NCI-H2107 (cell line): ENCODE data around the gene ZNF555.

ENCODE experiments used
- DNase-seq: peaks from one replicate; lab custom pipeline; 2025; lab: John Stamatoyannopoulos, UW

Gene ZNF555

GRCh38 chr19:2824129-2824528 is 17.1 kb upstream of the ZNF555 start:
- no peak for DNase-seq

- DNase-seq = no peak
These were observed 14.3 kb upstream of the ZNF555 start for GRCh38 chr19:2827022-2827421.

- DNase-seq = no peak
These were observed 13.3 kb upstream of the ZNF555 start for GRCh38 chr19:2827840-2828489.

- no peak for DNase-seq
These were observed 6.9 kb upstream of the ZNF555 start for GRCh38 chr19:2834294-2834871.

- no peak for DNase-seq
These were observed 3.8 kb upstream of the ZNF555 start for GRCh38 chr19:2837430-2837829.

- DNase-seq = no peak
These were observed 740 bp downstream of the ZNF555 start for GRCh38 chr19:2841855-2842574.

GRCh38 chr19:2845107-2845506 is 3.8 kb downstream of the ZNF555 start:
- no peak for DNase-seq

GRCh38 chr19:2846180-2846894 is 5.1 kb downstream of the ZNF555 start:
- DNase-seq = no peak

GRCh38 chr19:2847507-2847906 is 6.2 kb downstream of the ZNF555 start:
- no peak for DNase-seq

- no peak for DNase-seq
These were observed 7.3 kb downstream of the ZNF555 start for GRCh38 chr19:2848616-2849015.

- DNase-seq = no peak
These were observed 9.1 kb downstream of the ZNF555 start for GRCh38 chr19:2850256-2850925.

- DNase-seq = no peak
These were observed 11.3 kb downstream of the ZNF555 start for GRCh38 chr19:2852598-2852997.

GRCh38 chr19:2853015-2853606 is 11.8 kb downstream of the ZNF555 start:
- DNase-seq = no peak

GRCh38 chr19:2854849-2855248 is 13.6 kb downstream of the ZNF555 start:
- no peak for DNase-seq

GRCh38 chr19:2856457-2857050 is 15.3 kb downstream of the ZNF555 start:
- no peak for DNase-seq

GRCh38 chr19:2858864-2859263 is 17.6 kb downstream of the ZNF555 start:
- no peak for DNase-seq

- DNase-seq = no peak
These were observed 22.5 kb downstream of the ZNF555 start for GRCh38 chr19:2863816-2864215.

- no peak for DNase-seq
These were observed 24.2 kb downstream of the ZNF555 start for GRCh38 chr19:2865334-2866100.

- no peak for DNase-seq
These were observed 25.3 kb downstream of the ZNF555 start for GRCh38 chr19:2866495-2867024.
